ENCODE results near the gene FDPS.

FDPS gene

DNA sequence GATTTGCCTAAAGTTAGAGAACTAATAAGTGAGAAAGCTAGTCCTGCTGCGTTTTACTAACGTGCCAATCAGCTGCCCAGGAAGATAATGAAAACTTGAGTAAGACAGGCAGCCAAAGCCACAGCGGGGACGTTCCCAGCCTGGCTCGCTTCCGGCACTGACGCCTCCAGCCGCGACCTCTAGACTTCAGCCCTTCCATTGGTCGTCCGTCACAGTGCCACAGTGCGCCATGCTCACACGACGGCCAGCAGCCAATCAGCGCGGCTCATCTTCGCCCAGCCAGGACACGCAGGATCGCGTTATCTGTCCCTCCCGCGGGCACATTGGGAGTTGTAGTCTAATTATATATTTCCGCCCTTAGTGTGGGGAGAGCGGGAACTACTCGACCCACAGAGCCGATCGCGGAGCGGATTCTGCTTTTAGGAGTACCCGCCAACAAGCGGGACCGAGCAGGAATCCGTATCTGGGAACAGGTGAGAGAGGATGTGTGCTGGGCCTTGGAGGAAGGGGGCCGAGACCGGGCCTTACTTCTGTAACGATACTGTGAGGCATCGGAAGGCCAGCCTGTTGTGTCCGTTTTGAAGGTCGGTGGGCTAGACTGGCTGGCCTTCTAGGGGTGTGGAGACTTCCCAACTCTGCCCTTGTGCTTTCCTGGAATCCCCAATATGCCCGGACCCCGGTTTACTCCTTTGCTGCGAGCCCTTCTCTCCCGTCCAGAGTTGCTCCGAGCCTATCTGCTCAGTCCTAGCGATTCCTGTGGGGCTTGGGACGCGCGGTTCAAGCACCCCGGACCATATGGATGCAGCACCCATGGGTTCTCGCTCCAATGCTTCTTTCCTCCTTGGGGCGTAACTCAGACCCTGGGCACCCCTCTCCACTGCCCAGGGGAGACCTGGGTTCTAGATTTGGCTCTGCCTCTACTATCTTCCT is at the start of gene FDPS:
Gene FDPS, plus strand, starts transcription at position 374 of the 930 bp plus-strand sequence. CDS start 924 bp downstream, outside the sequence.
- peak; percentile 100 for DNase-seq

- no peak for DNase-seq
Measured at GRCh38 chr1:155260276-155260675, 48.4 kb upstream of the FDPS start.

GRCh38 chr1:155261493-155261851 is 47.2 kb upstream of the FDPS start:
- DNase-seq, result no peak

- DNase-seq, result peak; percentile 96
Measured at GRCh38 chr1:155261852-155262673, 46.6 kb upstream of the FDPS start, which contains the start of gene SCAMP3. Gene SCAMP3 (minus strand): TSS chr1:155262360. CDS start chr1:155262151, 209 bp downstream.

DNA sequence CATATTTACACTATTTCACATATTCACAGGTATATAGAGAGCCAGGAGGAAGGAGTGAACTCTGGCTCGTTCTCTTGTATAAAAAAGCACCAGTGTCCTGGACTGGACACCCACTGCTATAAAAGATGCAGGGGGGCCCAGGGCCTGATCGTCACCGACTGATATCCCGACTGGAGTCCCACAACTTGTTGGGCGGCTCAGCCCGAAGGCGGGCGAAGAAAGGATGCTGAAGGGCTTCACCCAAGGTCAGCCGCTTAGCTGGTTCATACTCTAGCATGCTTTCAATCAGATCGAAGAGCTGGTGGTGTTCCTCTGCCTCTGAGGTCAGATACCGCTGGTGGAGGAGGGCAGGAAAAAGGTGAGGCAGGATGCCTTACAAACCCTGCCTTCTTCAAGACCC is 45.6 kb upstream of the FDPS start:
- no peak for DNase-seq

DNA sequence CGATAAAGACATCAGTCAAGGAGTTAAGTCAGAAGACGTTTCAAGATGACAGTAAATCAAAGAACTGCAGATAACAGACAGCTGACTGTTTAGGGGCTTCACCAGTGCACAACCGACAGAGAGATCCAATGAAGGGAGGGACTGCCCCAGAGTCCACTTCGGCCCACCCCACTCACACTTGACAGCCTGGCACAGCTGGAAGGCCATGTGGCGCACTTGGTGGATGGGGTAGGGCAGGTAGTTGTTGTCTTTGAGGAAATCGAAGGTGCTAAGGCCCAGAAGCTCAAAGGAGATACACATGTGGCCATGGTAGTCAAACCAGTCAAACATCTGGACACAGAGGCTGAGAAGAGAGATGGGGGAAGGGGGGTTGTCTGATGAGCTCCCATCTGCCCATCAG is 42.1 kb upstream of the FDPS start:
- no peak for DNase-seq

GRCh38 chr1:155267373-155267772 is 41.3 kb upstream of the FDPS start:
- DNase-seq, result no peak

GRCh38 chr1:155268630-155269029 is 40.0 kb upstream of the FDPS start:
- DNase-seq, result no peak

DNA sequence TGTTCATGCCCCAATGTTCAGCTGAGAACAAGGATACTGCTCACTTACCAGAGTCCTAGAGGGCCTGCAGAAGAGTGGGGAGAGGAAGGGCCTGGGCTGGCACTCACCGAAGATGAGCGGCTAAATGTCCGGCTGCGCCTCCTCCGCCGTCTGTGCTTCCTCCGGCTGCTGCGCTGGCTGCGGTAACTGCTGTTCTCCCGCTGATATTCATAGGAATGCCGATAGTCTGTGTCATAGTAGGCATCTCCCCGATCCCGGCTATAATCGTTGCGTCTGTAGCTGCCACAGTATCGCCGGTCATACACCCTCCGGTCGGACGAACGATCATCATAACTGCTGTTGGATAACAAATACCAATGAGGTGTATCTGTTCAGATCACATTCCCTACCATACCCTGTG is 39.3 kb upstream of the FDPS start:
- DNase-seq, result no peak

GRCh38 chr1:155272466-155273342 is 36.0 kb upstream of the FDPS start:
- DNase-seq, result no peak

GRCh38 chr1:155273343-155274245 is 35.1 kb upstream of the FDPS start, which contains the start of gene CLK2:
Gene CLK2 (minus strand): TSS chr1:155273504. CDS start chr1:155270977, 2,527 bp downstream.
- DNase-seq, result peak; percentile 94

GRCh38 chr1:155277070-155277901 is 31.4 kb upstream of the FDPS start, which contains the start of gene HCN3:
Gene HCN3 (plus strand): TSS chr1:155277463. CDS start chr1:155277591, 128 bp downstream.
- peak; percentile 92 for DNase-seq

DNA sequence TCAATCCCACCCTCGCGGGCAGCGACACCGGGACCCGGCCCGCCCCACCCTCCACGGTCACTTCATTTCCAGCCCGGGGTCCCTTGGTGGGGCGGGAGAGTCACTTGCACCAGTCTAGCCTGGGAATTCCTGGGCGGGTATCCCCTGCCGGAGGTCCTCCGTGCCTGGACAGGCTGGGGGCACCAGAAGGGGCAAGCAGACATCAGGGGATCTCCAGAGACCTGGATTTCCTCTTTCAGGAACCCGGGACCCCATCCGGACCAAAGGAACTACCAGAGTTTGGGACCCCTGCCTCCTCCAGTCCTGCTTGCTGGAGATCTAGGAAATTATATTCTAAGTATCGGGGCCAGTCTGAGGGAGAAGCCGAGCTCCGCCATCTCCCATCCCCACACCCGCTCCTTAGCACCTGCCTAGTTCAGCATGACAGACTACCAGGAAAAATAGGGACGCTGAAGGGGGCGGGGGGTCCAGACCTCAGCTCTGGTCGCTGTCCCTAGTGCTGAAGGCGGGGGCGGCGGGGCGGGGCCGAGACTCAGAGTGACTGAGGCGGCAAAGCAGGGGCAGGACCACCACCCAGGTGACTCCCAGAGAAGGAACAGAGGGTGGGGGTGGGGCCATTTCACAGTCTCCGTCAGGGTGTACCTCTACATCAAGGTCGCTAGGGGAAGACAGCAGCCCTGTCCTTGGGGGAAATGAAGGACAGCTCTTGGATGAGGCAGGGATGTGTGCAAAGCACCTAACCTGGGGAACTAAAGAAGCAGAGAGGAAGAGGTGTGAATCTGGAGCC is 30.6 kb upstream of the FDPS start:
- peak; percentile 11 for DNase-seq

DNA sequence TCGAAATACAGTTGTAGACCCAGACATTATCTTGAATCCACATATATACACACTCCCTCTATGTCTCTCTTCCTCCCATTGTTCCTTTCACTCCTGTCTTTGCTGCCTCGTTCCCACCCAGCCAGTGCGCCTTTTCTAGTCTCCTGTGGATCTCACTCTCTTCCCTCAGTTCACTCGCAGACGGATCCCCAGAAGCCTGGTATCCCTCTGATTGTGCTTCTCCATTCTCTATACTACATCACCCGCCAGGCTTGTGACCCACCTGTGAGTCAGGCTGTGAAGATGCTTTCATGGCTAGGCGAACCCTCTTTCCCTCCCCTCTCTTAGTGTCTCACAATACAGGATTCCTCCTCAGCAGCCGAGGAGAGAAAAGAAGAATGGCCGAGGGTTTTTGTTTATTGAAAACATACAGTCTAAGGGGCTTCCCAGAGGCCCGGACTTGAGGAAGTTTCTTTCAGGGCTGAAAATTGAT is 29.9 kb upstream of the FDPS start:
- no peak for DNase-seq

DNA sequence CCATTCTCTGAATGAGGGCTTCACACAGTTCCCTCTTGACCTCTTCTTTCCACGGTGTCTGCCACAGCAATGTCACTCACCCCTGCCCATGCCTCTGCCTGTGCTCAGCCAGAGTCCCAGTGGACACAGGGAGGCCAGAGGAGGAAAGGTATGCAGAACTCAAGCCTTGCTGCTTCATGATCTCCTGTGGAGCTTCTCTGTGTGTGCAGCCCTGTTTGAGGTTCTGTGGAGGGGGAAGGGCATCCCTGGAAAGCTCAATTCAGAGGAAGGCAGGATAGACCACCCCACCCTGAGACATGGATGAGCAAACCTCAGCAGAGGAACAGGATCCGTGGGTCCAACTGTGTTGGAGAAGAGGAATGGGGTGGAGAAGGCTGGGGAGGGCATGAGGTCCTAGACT is 29.4 kb upstream of the FDPS start:
- DNase-seq, result no peak

DNA sequence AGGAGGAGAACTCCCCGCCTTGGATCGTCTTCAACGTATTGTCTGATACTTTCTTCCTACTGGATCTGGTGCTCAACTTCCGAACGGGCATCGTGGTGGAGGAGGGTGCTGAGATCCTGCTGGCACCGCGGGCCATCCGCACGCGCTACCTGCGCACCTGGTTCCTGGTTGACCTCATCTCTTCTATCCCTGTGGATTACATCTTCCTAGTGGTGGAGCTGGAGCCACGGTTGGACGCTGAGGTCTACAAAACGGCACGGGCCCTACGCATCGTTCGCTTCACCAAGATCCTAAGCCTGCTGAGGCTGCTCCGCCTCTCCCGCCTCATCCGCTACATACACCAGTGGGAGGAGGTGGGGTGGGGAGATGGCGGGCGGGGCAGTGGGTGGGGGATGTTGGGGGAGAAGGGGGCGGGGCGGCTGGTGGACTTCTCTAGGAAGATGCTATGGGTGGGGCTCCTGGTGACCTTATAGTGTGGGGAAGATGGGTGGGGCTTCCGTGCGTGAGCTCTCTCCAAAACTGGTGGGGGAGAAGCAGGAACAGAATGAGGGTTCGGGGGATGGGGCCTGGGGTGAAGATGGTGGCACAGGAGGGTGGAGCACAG is 26.1 kb upstream of the FDPS start:
- no peak for DNase-seq

- no peak for DNase-seq
Measured at GRCh38 chr1:155284476-155284875, 24.2 kb upstream of the FDPS start.

DNA sequence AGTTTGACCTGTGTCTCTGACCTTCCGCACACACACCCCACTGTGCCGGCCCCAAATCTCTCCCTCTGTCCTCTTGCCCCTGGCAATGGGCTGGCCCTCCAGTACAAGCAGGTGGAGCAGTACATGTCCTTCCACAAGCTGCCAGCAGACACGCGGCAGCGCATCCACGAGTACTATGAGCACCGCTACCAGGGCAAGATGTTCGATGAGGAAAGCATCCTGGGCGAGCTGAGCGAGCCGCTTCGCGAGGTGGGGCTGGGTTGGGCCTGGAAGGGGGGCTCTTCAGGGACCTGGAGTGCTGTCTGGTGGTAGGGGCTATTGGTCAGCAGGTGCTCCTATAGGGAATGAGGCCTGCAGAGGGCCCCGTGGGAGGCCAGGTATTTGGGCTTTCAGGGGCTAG is 23.6 kb upstream of the FDPS start:
- no peak for DNase-seq

- DNase-seq, result no peak
Measured at GRCh38 chr1:155285631-155286044, 23.0 kb upstream of the FDPS start.
